Measurements from ENCODE around the gene ARL6IP5.

- TF ChIP-seq TAF1 (conservative IDR thresholded peaks at IDR 0.05) (no peak), JUND (IDR thresholded peaks at IDR 0.05) (no peak), YY1 (IDR thresholded peaks at IDR 0.05) (no peak)
Observed at GRCh38 chr3:69120879-69121464, 36.2 kb downstream of the ARL6IP5 start.
